HEK293T (cell line): ENCODE results near the gene RBBP5.

Experiments used
- CTCF ChIA-PET: fragments of 350-600 bp; formaldehyde crosslinking; extraction: SDS; loops from one replicate; lab custom pipeline; 2021; ENCODE audit warnings: antibody characterized with exemption, inconsistent platforms; lab: Yijun Ruan, JAX
- POLR2A ChIA-PET: fragments of 350-600 bp; formaldehyde crosslinking; extraction: SDS; loops from one replicate; lab custom pipeline; 2020; ENCODE audit warnings: antibody characterized with exemption, inconsistent platforms; lab: Yijun Ruan, JAX
- DNase-seq: peaks from one replicate; pipeline ENCODE4 v3.0.0; 2012; ENCODE audit warnings: mixed read lengths; ENCODE audit errors: extremely low spot score
- ARNT ChIP-seq: fragments of 450-650 bp; IDR thresholded peaks from 2 replicates; pipeline ENCODE4 v1.6.1; 2017; ENCODE audit warnings: mild to moderate bottlenecking
- BHLHE40 ChIP-seq: fragments of 450-650 bp; IDR thresholded peaks from 2 replicates; pipeline ENCODE4 v1.6.1; 2016; ENCODE audit warnings: mild to moderate bottlenecking, moderate library complexity, borderline replicate concordance
- CTBP1 ChIP-seq: fragments of 450-650 bp; IDR thresholded peaks from 2 replicates; pipeline ENCODE4 v1.6.1; 2016; ENCODE audit warnings: borderline replicate concordance
- ELF4 ChIP-seq: fragments of 450-650 bp; IDR thresholded peaks from 2 replicates; pipeline ENCODE4 v1.6.1; 2017; ENCODE audit warnings: antibody characterized with exemption
- FOXA1 ChIP-seq: fragments of 450-650 bp; IDR thresholded peaks from 2 replicates; pipeline ENCODE4 v1.6.1; 2016; ENCODE audit warnings: mild to moderate bottlenecking
- FOXK2 ChIP-seq: fragments of 450-650 bp; IDR thresholded peaks from 2 replicates; pipeline ENCODE4 v1.6.1; 2016; ENCODE audit warnings: mild to moderate bottlenecking
- FOXM1 ChIP-seq: fragments of 450-650 bp; IDR thresholded peaks from 2 replicates; pipeline ENCODE4 v1.6.1; 2017; ENCODE audit warnings: mild to moderate bottlenecking, borderline replicate concordance
- HDGF ChIP-seq: fragments of 450-650 bp; IDR thresholded peaks from 2 replicates; pipeline ENCODE4 v1.6.1; 2017; ENCODE audit warnings: antibody characterized with exemption, borderline replicate concordance
- L3MBTL2 ChIP-seq: fragments of 450-650 bp; conservative IDR thresholded peaks from 2 replicates; pipeline ENCODE4 v1.6.1; 2016; ENCODE audit warnings: mild to moderate bottlenecking
- LEF1 ChIP-seq: fragments of 450-650 bp; IDR thresholded peaks from 2 replicates; pipeline ENCODE4 v1.6.1; 2017; ENCODE audit warnings: mild to moderate bottlenecking, borderline replicate concordance
- NFRKB ChIP-seq: fragments of 450-650 bp; IDR thresholded peaks from 2 replicates; pipeline ENCODE4 v1.6.1; 2016; ENCODE audit warnings: mild to moderate bottlenecking, moderate library complexity
- SP1 ChIP-seq: fragments of 450-650 bp; IDR thresholded peaks from 2 replicates; pipeline ENCODE4 v1.6.1; 2017
- SUZ12 ChIP-seq: fragments of 450-650 bp; IDR thresholded peaks from 2 replicates; pipeline ENCODE4 v1.6.1; 2016; ENCODE audit warnings: mild to moderate bottlenecking
- TARDBP ChIP-seq: fragments of 450-650 bp; IDR thresholded peaks from 2 replicates; pipeline ENCODE4 v1.6.1; 2016
- ZNF384 ChIP-seq: fragments of 450-650 bp; IDR thresholded peaks from 2 replicates; pipeline ENCODE4 v1.6.1; 2016
- TF ChIP-seq, protein P1 (sequence below): fragments of 450-650 bp; IDR thresholded peaks from 2 replicates; pipeline ENCODE4 v1.6.1; 2016

The RBBP5 gene

DNA sequence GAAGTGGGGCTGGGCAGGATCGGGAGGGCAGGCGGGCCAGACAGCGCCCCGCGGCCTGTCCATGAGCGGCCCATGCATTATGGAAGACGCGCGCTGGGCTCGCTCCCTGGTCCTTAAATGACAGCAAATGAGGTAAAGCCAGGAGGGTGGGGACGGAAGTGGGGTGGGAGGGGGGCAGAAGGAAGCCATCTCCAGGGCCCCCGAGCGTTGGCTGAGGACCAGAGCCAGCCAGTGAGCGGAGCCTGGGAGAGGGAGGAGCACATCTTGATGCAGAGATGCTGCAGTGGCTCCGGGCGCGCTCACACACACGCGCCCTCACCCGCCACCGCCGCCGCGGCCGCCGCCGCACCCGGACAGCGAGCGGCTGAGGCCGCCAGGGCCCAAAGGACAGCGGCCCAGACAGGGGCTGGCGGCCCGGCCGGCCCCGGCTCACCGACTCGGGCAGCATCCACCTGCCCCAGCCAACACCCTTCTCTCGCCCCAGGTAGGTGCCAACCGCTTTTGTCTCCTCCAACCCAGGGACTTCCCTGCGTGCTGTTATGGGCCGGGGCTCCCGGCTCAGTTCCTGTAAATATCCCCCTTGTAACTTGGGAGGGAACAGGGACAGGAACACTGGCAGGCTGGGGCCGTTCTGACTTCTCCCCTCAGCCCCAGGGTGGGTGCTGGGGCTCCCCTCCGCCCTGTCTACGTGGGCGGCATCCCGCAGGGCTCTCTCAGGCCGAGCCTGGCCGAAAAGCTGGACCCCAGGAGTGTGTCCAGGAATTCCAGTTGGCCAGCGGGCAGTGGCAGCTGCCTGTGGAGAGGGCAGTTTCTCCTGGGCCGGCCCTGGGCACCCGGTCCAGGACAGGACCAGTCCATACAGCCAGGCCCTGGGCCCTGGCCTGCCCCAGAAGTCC lies 78.6 kb downstream of the RBBP5 start, which contains the start of gene CNTN2:
TSS of gene CNTN2 (plus strand) at position 302 of the 896 bp plus-strand sequence. CDS start 9,974 bp downstream, outside the sequence.
- ChIA-PET POLR2A (no interaction called here), CTCF (interaction anchor here (1.0 to 1.5 kb wide), 2 partner anchors 9 to 18 kb away, joined by 3 to 4 read pairs; no protein-coding TSS in a partner anchor)
- TF ChIP-seq SP1 (no peak), L3MBTL2 (no peak), BHLHE40 (no peak), ELF4 (no peak), ARNT (no peak), FOXK2 (no peak), FOXA1 (no peak), SUZ12 (no peak), FOXM1 (no peak), NFRKB (no peak), HDGF (no peak)
- TF ChIP-seq, protein P1, sequence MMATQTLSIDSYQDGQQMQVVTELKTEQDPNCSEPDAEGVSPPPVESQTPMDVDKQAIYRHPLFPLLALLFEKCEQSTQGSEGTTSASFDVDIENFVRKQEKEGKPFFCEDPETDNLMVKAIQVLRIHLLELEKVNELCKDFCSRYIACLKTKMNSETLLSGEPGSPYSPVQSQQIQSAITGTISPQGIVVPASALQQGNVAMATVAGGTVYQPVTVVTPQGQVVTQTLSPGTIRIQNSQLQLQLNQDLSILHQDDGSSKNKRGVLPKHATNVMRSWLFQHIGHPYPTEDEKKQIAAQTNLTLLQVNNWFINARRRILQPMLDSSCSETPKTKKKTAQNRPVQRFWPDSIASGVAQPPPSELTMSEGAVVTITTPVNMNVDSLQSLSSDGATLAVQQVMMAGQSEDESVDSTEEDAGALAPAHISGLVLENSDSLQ: no peak
- DNase-seq: no peak

DNA sequence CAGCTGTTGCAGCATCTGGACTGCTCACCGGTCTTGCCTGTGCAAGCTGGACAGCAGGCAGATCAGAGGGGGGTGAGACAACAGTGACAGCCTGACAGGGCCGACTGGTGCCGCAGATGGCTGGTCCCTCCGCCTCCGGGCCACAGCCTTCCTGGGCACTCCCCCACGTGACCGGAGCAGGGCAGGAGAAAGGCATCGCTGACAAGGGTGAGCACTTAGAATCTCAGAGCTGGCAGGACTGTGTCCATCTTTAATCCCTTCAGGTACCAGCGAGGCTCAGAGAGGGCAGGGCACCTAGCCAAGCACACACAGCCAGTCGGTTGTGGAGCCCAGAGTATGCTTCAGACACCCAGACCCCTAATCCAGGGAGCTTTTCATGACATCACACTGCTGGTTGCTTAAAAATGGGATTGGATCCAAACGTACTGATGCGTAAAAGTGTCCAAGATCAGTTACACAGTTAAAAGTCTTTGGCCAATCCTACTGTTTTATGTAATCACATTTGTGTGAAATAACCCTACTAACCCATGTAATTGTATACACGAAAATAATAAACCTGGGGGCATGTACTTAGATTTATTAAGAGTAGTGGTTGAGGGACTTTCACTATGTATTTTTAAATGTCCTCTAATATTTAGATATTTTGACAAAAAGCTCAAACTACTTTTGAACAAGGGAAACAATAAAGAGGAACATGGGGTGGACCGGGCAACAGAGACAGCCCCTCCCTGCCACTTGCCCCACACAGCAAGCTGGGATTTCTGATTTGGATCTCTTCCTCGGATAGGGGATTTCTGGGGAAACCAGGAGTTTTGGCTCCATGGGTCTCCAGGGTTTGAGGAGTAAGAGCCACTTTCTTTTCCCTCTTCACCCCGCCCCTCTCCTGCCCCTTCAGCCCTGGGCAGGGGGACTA lies 79.5 kb downstream of the RBBP5 start:
- no peak for DNase-seq
- CTCF ChIA-PET: interaction anchor here (1.5 kb wide), 1 partner anchor 19 kb away, joined by 4 read pairs; no protein-coding TSS in a partner anchor
- TF ChIP-seq FOXM1: no peak
- TF ChIP-seq SUZ12: no peak
- no peak for TF ChIP-seq ELF4
- no peak for TF ChIP-seq SP1
- TF ChIP-seq ARNT: no peak
- no peak for TF ChIP-seq NFRKB
- no peak for TF ChIP-seq FOXK2
- TF ChIP-seq ZNF384: no peak
- TF ChIP-seq HDGF: no peak
- TF ChIP-seq L3MBTL2: no peak
- no peak for TF ChIP-seq TARDBP
- TF ChIP-seq LEF1: no peak
- TF ChIP-seq, protein P1: no peak
- TF ChIP-seq BHLHE40: no peak
- no peak for TF ChIP-seq FOXA1
- no peak for TF ChIP-seq CTBP1
- POLR2A ChIA-PET: no interaction called here

DNA sequence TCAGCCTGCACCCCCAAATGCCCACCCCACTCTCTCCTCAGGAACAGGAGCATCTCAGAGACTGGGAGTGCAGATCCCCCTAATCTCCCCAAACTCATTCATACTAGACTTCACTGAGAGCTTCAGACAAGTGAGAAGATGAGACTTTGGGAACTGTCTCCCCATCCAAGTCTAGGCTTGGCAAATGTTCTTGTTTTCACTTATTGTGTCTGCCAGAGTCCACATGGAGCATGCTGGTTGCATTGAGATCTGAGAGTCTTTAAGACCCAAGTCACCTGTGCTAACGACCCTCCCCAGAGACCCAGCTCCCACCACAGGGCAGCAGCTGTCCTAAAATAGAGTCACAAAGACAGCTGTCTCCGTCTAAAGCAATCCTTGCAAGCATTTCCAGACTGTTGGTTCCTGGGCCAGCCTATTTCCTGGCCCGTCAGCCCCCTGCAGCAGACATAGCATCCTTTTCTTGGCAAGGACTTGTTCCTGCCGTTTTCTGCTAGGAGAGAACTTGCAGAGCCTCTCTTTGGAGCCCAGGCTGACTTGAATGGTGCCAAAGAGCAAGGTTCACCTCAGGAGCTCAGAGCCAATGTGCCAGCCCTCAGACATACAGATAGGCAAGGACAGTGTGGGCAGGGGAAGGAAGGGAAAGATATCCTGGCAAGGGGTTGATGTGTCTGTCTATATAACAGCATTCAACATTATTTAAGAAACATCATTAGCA lies 80.6 kb downstream of the RBBP5 start:
- TF ChIP-seq LEF1 (no peak), HDGF (no peak), ZNF384 (no peak), TARDBP (no peak), L3MBTL2 (no peak)
- ChIA-PET POLR2A (no interaction called here), CTCF (no interaction called here)
- DNase-seq: no peak

DNA sequence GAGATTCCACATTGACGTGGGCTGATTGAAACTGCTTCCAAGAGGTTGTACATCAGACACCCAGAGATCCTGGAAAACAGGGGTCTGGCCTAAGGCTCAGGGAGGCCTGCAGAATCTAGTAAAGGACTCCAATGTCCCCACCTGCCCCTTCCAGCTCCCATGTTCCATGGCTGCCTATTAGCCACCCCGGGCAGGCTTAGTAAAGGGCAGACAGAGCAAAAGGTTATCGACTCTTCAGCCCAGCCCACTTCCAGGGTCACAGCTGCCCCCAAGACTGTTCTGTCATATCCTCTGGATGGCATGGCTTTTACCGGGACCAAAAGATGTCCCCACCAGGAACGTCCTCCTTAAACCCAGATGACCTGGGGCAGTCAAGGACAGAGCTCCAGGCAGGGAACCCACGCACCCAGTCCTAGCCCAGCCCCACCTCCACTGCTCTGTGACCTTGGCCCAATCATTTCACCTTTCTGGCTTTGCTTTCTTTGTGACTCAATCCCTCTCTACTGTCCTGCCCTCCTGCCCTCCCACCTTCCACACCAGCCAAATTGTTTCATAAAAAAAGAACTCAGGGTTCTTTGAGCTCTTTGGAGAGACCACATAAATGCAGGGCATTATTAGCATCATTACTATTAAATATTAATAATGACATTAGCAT lies 83.5 kb downstream of the RBBP5 start:
- no peak for DNase-seq
- POLR2A ChIA-PET: no interaction called here
- CTCF ChIA-PET: interaction anchor here (1.3 kb wide), 1 partner anchor 24 kb away, joined by 3 read pairs; no protein-coding TSS in a partner anchor
- TF ChIP-seq FOXK2 (no peak), CTBP1 (no peak), SP1 (no peak), LEF1 (no peak), FOXA1 (no peak), ELF4 (no peak), BHLHE40 (no peak), TARDBP (no peak), SUZ12 (no peak), L3MBTL2 (no peak), ARNT (no peak)
- TF ChIP-seq, protein P1: no peak

DNA sequence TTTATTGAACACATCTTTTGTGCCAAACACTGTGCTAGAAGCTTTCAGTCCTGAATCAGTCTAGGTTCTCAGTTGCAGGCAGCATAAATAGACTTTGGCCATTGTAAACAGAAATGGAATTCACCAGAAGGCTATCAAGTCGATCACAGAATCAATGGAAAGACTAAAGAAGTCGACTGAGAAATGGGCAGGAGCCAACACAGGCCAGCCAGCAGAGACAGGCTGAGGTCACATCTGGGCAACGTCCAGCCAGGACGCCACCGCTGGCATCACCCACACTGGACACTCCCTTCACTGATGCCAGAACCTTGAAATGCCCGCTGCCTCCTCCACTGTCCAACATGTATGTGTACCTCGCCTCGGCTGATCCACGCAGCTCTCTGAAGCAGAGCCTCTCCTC lies 84.2 kb downstream of the RBBP5 start:
- ChIA-PET CTCF (no interaction called here), POLR2A (no interaction called here)
- DNase-seq: no peak
- TF ChIP-seq NFRKB: no peak
- TF ChIP-seq, protein P1: no peak
- TF ChIP-seq ZNF384: no peak
- no peak for TF ChIP-seq BHLHE40
- no peak for TF ChIP-seq LEF1
- no peak for TF ChIP-seq ELF4
- TF ChIP-seq SP1: no peak
- TF ChIP-seq HDGF: no peak
- TF ChIP-seq SUZ12: no peak
- TF ChIP-seq ARNT: no peak
- TF ChIP-seq FOXA1: no peak
- TF ChIP-seq FOXM1: no peak
- TF ChIP-seq L3MBTL2: no peak
- no peak for TF ChIP-seq TARDBP
- TF ChIP-seq FOXK2: no peak
- TF ChIP-seq CTBP1: no peak
